HG02623 (cell line): Measurements from ENCODE around the gene KATNIP.
A peak's percentile ranks its signal among the peaks of the same experiment; 100 is the strongest.

Experiments used
- ATAC-seq: cut with Tn5 transposase; IDR thresholded peaks from one replicate; pipeline ENCODE4 v1.9.1; 2021; ENCODE audit warnings: moderate library complexity; ENCODE audit not compliant: unreplicated experiment

KATNIP gene

DNA sequence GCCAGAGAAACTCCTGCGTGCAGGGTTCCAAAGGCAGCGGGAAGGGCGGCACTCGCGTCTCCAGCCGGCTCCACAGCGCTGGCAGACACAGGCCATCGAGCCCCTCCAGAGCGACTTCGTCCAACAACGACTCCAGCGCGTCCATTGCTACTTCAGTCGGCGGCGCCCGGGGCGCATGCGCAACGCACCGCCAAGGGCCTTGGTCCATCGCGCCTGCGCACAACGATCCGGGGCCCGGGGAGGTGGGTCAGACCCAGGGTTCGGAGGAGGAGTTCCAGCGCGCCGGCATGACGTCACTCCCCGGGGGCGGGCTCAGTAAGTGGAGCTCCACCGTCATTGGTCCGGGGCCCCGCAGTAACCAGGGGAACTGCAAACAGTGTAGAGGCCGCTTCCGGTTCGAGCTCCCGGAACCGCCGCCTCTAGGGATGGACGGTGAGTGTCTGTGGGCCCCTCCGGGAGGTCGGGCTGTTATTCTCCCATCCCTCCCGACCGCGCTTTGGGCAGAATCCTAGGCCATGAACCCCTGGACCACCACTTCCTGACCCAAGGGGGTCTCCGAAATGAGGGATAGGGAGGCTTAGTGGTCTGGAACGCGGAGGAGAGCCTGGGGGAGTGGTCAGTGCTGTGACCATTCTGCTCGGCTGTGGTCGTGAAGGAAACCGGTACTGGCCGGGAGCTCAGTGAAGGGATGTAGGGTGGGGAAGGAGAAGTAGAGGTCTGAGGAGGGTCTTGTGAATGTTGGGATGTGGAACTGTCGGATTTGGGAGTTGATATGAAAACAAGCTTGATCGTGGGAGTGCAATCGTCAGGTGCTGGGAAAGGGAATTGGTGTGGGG is at the start of gene KATNIP, which contains the start of gene GTF3C1:
Gene KATNIP, plus strand, starts transcription at position 399 of the 836 bp plus-strand sequence. Its CDS starts 27 bp downstream, at position 426.
Gene GTF3C1, minus strand, starts transcription at position 168 of the 836 bp plus-strand sequence. Its CDS starts 23 bp downstream, at position 145.
- peak; percentile 97 for ATAC-seq

DNA sequence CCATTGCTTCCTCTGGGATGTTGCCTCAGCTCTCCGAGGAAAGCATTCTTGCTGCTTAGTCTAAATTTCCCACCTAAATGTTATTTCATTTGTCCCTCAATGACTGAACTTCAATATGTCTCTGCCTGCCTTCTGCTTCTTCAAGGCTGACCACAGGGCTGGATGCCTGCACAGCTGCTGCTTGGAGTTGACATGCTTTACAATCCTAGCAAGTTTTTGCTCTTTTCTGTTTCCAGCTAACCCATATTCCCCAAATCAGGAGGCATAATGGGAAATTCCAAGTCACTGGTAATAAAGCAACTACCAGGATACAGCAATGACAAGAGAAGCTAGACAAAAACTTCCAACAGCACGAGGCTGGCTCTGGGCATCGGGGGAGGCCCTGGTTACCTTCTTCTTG is 49.1 kb upstream of the KATNIP start:
- ATAC-seq: no peak

GRCh38 chr16:27503662-27504061 is 46.3 kb upstream of the KATNIP start:
- ATAC-seq: no peak

- ATAC-seq: no peak
Measured at GRCh38 chr16:27505297-27506236, 44.4 kb upstream of the KATNIP start.

- ATAC-seq: no peak
Measured at GRCh38 chr16:27506771-27507170, 43.2 kb upstream of the KATNIP start.

- ATAC-seq: no peak
Measured at GRCh38 chr16:27508476-27508875, 41.5 kb upstream of the KATNIP start.

DNA sequence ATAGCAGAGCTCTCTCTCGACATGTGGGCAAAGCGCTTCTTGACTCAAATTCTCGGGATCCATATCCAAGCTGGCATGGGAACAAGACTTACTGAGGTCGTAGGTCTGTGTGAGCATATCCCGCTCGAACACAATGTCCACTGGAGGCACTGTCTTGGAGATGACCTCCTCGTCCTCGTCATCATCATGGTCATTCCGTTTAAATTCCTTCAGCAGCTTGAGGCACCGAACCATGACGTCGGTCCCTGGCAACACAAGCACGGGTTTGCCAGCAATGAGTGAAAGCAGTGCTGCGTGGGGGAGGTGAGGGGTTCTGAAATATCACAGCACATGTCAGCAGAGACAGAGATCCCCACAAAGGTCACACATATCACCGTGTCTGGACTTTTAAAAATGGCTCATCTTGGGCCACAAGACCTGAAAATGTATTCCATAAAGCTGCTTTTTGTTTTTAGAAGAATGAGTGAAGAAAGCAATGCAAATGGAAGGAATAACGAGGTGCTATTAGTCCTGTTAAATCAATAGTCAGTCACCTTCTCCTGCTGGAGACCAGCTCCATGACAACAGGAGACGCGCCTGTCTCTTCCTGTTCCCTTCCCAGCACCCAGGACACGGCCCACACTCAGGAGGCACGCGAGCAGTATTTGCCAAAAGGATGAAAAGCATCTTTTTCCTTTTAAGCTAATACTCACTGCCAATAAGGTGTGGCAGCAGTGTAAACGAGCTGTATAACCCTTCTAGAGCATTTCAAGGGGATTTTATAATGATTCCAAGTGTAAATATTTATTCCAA is 38.1 kb upstream of the KATNIP start:
- no peak for ATAC-seq

DNA sequence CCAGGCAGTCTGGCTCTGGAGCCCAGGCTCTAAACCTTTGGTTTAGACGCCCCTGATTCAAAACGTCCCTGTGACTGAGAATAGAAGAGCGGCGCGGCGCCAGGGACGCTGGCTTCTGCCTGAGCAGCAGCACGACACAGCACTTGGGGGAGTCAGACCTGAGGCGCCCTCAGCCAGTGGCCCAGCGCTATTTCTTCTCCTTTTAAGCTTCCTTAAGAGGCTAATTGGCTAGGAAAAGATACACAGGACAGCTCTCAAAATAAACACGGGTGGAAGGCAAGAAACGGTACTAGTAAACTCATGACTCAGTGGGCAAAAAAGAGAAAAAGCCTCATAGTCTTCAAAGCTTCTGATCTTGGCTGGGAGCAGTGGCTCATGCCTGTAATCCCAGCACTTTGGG is 35.1 kb upstream of the KATNIP start:
- no peak for ATAC-seq

- ATAC-seq: no peak
Measured at GRCh38 chr16:27515874-27516353, 34.0 kb upstream of the KATNIP start.

DNA sequence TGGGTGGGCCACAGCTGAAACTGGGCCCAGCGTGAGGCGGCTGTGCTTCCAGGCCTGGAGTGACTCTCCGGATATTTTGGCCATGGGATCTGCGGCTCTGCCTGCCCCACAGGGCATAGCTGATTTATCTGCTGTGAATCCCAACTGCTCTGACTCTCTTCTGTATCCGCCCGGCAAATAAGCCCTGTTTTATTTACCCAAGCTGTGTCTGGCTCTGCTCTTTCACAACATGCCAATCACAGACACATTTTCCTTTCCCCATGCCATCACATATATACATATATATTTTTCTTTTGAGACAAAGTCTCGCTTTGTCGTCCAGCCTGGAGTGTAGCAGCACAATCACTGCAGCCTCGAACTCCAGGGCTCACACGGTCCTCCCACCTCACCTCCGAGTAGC is 33.6 kb upstream of the KATNIP start:
- no peak for ATAC-seq

- no peak for ATAC-seq
Measured at GRCh38 chr16:27517664-27518063, 32.3 kb upstream of the KATNIP start.

GRCh38 chr16:27518226-27518625 is 31.7 kb upstream of the KATNIP start:
- no peak for ATAC-seq

DNA sequence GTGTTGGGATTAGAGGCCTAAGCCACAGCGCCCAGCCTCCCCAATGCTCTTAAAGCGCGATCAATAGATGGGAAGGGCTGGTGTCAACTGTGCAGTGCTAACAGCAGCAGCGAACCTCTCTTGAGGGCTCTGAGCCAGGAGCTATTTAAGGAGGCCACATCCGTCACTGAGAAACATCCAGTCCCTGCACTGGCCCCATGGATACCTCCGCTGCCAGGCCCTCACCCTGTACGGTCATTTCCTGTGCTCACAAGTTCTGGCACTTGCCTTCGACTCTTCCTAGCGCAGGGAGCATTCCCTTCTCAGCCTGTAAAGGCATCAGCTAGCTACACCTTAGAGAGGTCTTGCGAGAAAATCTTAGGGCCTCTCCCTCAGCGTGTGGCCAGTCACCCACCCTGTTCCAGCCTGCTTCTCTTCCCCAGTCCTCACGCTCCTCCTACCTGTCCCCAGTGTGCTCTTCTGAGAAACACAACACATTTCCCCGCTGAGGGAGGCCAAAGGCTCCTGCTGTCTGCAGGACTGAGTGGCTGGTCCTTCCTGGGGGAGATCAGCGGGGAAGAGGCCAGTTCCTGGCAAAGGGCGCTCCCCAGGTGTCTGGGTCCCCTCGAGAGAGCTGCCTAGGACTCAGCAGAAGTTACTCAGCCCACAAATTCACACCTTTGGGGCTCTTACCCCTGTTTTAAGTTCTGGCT is 28.8 kb upstream of the KATNIP start:
- ATAC-seq: no peak

- no peak for ATAC-seq
Measured at GRCh38 chr16:27522173-27522707, 27.7 kb upstream of the KATNIP start.

GRCh38 chr16:27526180-27526579 is 23.8 kb upstream of the KATNIP start:
- no peak for ATAC-seq

GRCh38 chr16:27528294-27528693 is 21.6 kb upstream of the KATNIP start:
- no peak for ATAC-seq

DNA sequence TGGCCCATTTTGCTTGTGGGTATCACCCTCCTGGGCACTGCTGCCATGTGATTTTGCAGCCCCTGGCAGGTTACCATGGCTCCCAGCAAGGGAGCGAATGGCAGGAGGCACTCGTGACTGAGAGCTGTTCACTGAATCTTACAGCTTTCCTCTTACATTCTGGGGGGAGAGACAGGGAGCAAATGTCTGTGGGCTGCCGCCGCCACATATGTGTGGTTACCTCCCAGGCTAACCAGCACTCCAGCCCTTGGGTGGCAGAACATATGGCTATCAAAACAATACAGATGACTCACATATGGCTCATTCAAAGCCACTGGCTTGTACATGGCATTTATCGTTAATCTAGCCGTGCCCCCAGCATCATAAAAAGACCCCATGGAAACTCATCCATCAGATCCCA is 20.0 kb upstream of the KATNIP start:
- ATAC-seq: no peak

GRCh38 chr16:27531186-27531585 is 18.8 kb upstream of the KATNIP start:
- no peak for ATAC-seq

DNA sequence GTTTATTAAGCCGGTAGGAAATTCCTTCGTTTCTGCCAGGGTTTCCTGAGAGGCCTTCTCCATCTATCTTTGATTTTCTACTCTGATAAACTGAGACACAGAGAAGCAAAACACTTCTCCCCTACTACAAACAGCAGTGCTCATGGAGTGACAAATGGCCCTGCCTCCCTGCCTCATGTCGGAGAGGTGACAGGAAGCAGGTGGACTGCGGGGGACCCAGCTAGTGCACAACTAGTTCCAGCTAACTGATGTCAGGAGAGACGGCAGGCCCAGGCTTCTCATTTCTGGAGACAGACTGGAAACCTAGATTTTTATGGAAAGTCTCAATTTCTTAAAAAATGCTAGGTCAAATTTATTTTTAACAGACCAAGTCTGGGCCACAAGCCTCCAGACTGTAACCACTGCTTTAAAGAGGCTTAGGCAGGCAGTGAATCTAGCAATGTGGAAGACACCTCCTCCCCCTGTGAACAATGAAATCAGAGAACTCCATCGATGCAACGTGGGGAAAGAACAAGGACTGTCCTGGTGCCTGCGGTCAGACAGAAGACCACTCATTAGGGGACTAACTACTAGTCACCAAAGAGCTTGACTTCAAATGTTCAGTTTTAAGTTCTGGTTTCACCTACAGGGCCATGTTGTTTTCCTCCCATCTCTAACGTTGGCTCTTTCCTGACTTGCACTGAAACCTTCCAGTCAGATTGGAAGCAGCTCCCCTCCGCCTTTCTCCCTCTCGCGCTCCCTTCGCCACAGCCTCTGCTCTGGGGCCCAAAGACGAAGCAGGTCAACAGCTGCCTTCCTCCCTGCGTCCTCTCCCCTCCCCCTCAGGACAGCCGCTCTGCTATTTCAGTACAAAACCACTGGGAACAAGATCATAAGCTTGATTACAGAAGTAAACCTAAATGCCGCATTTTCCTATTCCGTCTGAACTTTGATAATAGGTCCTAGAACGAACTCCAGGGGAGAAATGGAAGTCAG is 17.8 kb upstream of the KATNIP start:
- no peak for ATAC-seq
